Activated T-cell treated with anti-CD3 and anti-CD28 coated beads for 4 hours (primary cell): ENCODE data around the gene ELAVL1.

ENCODE experiments used
- DNase-seq: peaks from one replicate; pipeline ENCODE4 v3.0.0-alpha.2; 2020

The ELAVL1 gene

DNA sequence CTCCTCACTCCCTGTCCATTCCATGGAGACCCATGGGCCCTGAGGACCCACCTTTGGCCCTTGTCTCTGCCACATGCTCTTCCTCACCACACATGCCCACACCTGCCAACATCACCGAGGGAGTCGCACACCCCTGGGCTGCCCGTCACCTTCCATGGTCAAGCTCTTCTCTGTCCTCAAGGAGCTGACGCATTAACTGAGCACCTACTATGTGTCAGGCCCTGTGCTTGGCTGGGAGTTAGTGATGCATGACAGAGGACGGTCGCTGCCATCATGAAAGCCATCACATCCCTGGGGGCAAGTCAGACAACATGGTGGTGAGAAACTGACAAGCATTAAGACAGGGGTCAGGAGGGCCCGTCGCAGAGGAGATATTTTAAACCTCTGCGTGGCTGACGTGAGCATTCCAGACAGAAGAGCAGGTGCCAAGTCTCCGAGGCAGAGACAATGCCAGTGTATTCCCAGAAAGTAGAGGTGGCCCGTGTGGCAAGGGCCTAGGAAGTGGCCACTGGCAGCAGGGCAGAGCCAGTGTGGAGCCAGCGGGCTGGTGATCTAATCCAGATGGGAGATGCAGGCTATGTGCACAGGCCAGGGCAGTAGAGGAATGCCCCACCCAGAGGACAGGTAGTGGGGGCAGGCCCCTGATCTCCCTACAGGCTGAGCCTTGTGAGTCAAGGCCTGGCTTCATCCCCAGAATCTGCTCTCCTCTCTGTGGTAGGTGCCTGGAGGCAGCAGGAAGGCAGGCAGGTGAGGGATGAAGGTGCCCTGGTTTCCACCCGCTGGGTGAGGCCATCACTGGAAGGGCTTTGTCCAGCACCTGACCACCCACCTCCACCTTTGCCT is 21.2 kb downstream of the ELAVL1 start:
- DNase-seq: no peak

DNA sequence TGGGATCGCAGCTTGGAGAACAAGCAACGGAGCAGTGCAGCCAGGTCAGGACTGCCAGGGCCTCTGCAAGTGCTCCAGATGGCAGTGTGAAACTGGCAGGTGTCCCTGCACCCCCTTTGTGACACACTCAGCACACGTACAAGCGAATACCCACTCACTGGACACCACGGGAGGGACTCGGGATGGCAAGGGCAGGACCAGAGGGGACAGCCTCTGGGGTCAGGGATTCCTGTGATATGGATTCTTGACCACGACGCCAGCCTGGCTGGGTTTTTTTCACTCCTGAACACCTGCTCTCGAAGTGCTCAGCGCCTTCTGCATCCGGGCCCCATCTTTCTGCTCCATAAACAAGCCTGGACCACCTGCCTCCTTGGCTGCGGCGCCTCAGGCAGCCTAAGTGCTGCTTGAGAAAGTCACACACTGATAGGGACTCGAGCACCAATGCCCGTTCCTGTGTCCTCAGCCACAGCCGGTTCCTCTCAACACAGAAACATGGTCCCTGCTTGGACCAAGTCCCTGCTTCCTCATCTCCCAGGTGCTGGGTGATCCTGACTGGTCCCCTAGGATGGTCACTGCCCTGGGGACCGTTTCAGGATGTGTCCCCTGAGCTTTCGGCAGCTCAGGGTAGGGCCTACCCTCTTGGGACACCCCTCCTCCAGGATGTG is 22.0 kb downstream of the ELAVL1 start:
- no peak for DNase-seq

DNA sequence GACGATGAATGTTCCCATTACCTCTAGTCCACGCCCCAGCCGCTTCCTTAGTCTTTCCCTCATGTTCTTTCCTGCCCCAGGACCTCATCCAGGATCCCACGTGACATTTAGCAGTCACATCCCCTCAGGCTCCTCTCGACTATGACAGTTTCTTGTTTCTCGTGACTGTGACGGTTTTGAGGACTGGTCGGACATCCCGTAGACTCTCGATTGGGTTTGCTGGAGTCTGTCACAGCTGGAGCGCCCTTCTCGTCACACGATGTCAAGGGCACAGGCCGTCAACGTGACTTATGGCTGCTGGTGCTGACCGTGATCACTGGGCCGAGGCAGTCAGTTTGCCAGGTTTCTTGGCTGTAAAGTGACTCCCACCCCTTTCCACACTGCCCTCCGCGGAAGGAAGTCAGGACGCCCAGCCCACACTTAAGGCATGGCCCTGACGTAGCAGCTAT is 22.8 kb downstream of the ELAVL1 start:
- DNase-seq: no peak

DNA sequence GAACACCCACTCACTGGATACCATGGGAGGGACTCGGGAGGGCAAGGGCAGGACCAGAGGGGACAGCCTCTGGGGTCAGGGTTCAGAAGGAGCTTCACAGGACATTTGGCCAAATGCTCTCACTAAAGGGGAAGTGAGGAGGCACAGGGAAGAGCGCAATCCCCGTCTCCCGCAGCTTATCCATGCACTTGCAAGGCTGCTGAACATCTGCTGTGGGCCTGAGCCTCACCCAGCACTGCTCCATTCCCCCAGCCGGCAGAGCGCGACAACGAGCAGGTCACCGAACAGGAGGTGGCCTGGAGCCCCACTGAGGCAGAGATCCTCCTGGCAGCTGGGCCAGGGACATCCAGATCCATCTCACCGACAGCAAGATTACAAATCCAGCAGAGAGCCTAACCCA is 23.3 kb downstream of the ELAVL1 start:
- DNase-seq: no peak

DNA sequence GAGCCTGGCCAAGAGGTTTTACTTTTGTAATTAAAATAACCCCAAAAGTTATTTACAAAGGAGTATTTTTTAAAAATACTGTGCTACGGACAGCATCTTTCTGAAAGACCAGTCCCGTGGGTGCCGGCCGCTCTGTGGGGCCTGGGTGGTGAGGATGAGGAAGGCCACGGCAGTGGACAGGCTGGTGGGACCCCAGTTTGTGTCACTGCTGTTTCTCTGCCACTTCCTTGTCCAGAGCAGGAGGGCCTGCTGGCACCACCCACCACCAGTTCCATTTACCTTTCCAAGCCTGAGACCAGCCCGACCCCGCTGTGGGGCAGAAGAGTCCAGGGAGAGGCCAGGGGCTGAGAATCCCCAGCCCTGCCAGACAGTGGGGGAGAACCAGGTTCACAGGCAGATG is 23.8 kb downstream of the ELAVL1 start:
- DNase-seq: no peak

DNA sequence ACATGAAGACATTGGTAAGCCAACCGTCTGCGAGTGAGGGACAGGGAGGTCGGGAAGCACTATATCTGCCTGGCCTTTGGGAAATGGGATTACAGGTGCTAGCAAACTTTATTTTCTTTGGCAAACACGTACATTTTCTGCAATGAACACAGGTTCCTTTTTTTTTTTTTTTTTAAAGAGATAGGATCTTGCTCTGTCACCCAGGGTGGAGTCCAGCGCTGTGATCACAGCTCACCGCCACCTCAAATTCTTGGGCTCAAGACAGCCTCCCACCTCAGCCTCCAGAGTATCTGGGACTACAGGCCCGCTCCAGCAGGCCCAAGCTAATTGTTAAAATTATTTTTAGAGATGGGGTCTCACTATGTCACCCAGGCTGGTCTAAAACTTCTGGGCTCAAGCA is 24.2 kb downstream of the ELAVL1 start:
- no peak for DNase-seq

DNA sequence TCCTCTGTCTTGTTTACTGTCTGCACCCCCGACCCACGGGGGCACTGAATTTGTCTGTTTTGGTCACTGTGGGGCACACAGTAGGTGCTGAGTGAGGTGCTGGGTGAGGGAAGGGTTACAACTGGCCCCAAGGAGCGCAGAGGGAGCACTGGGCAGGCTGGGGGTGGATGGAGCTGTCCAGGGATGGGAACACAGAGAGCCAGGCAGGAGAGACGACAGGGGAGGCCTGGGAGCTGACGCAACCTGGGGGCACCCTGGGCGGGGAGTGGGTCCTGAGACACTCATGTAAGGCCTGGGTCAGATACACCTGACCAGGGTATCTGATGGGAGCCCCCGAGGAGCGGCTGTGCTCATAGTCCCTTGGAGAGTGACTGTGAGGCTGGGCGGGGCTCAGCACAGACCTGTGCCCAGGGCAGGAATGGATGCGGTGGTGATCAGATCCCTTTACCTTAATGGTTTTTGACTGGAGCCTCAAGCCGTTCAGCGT is 24.8 kb downstream of the ELAVL1 start:
- DNase-seq: no peak

DNA sequence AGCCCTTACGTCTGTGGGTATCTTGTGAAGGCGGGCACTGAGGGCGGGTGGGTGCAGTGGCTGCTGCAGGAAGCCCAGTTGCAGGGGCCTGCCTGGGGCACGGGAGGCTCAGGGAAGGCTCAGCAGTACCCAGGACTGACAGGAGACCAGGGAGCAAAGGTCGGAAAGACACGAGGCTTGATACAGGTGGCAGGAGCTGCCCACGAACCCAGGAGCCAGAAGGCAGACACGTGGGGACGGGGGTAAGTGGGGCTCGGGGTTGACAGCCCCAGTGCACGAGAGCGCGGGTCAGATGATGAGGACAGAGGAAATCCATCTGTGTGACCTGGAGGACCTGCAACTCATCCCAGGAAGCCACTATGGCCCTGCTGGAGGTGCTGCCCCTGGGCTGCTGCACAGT is 25.3 kb downstream of the ELAVL1 start:
- no peak for DNase-seq

DNA sequence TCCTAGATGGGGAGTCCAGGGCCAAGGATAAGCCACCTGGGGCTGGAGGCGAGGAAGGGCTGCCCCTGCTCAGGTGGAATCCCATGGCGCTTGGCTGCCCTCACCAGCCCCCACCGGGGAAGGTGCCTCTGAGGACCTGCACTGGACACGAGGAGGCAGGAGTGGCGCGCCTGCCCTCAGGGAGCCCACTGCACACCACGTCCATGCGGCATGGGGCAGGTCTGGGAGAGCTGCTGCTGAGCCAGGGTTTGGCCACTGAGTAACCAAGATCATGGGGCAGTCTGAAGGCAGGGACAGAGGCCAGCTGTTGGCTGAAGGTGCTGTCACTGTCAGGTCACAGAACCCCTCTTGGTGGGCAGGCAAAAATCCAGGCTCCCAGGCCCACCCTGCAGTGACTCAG is 25.9 kb downstream of the ELAVL1 start:
- DNase-seq: no peak

DNA sequence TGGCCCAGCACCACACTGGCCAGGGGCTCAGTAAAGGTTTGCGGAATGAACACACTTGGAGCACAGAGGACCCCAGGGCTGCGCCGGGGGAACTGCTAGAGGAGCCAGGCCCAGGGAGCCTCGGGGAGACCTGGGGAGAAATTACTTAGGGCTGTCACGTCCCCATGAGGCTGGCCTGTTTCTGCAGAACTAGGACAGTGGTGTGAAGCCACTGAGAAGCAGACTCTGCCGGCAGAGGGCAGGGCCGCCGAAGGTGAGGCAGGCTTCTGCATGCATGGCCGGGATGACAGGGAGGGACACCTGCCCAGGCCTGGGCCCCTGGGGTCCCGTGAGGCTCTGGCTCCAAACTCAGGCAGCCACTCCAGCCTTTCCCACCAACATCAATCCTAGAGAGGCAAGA is 26.4 kb downstream of the ELAVL1 start:
- no peak for DNase-seq

DNA sequence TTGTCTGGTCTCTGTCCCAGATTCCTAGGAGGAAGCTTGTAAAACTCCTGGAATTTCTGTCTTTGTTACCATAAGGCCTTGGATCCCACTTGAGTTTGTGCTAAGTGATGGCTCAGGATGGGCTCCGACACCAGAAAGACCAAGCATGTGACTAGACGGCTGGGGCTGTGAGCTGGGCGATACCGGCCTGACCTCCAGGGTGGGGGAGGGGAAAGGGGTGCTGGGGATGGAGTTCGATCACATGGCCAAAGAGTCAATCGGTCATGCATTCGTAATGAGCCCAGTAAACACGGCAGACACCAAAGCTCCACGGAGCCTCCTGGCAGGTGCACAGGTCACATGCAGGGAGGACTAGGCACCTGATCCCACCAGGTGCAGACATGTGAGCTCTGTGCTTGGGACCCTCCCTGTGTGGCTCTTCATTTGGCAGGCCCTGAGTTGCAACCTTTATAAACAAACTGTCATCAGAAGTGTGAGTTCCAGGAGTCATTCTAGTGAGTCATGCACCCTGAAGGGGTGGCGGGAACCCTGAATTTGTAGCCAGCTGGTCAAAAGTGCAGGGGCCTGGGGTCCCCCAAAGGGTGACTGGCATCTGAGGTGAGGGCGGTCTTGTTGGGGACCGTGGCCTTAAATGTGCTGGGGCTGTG is 27.1 kb downstream of the ELAVL1 start:
- no peak for DNase-seq

DNA sequence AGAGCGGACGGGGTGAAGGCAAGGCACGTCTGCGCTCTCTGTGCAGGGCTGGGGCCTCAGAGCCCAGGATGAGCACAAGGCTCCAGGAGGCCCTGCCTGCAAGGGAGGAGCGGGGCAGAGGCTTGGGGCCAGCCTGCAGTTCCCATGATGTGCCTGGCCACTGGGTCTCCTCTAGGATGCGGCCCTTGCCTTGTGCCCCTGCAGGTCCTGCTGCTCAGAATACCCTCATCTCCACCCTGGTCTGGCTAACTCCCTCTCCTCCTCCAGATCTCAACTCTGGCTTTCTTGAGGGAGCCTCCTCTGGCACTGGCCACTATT is 27.8 kb downstream of the ELAVL1 start:
- no peak for DNase-seq

DNA sequence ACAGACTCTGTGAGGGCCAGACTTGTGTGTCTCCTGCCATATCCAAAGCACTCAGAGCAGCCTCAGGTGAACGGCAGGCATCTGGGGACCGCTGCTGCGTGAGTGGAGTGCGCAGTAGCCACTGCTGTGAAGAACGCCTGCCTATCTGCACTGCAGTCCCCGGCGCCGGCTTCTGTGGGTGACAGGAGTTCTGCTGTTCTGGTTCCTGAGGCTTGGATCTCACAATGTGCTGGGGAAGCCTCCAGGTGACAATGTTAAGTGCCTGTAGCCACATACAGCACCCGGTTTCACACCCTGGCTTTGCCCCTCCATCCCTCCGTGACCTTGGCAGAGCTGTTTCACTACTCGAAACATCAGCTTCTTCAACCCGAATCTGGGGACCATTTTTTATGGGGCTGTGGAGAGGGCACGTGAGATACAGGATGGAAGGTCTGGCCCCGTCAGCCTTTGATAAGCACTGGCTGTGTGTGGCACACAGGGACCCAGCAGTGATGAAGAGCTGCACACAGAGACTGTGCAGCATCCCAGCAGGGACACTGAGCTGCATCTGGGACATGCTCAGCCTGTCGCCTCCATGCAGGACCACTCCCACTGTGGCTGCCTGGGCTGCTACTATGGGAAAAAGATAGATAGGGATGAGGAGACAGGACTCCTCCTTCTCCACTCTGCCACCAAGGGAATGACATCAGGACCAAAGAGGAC is 28.3 kb downstream of the ELAVL1 start:
- no peak for DNase-seq

DNA sequence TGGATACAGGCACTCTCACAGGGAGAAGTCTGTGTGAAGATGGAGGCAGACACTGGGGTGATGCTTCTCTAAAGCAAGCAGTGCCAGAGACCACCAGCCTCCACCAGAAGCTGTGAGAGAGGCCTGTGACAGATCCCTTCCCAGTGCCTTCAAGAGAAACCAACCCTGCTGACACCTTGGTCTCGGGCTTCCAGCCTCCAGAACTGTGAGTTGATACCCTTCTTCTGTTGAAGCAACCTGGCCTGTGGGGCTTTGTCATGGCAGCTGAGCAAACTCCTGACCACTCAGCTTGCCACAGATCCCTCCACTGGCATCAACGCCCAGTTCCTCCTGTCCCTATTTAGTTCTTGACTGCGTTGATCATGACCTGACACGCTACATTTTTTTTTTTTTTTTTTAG is 29.0 kb downstream of the ELAVL1 start:
- no peak for DNase-seq

DNA sequence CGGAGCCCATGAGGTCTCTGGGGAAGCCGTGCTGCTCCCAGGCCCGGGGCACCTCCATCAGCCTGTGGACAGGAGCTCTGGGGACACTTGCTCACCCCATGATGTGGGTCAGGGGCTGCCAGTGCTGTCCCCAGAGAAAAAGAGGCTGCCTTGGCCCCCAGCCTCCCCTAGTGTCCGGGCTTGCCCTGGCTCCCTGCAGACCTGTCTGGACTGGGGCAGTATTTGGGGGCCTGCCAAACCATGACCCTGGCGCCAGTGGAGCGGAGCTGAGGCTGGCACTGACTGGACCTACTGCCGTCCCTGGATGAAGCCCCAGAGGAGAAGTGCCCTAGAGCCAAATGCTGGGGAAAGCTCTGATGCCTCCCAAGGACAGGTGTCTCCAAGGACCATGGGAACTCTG is 30.4 kb downstream of the ELAVL1 start:
- DNase-seq: no peak

DNA sequence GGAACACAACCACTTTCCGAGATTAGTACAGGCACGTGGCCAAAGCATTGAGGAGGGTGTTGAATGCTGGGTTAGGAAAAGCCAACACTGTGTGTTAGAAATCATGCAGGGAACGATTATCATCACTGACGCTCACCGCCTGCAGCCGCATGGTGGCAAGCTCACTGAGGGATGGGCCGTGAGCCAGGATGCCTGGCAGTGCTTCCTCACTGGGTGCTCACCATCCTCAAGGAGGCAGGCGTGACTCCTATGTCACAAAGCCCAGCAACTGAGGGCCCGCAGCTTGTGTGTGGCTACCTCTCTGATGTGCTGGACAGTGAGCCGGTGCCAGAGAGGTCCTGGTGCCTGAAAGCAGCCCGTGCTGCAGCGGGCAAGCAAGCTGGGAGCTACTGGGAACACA is 31.6 kb downstream of the ELAVL1 start:
- DNase-seq: no peak

DNA sequence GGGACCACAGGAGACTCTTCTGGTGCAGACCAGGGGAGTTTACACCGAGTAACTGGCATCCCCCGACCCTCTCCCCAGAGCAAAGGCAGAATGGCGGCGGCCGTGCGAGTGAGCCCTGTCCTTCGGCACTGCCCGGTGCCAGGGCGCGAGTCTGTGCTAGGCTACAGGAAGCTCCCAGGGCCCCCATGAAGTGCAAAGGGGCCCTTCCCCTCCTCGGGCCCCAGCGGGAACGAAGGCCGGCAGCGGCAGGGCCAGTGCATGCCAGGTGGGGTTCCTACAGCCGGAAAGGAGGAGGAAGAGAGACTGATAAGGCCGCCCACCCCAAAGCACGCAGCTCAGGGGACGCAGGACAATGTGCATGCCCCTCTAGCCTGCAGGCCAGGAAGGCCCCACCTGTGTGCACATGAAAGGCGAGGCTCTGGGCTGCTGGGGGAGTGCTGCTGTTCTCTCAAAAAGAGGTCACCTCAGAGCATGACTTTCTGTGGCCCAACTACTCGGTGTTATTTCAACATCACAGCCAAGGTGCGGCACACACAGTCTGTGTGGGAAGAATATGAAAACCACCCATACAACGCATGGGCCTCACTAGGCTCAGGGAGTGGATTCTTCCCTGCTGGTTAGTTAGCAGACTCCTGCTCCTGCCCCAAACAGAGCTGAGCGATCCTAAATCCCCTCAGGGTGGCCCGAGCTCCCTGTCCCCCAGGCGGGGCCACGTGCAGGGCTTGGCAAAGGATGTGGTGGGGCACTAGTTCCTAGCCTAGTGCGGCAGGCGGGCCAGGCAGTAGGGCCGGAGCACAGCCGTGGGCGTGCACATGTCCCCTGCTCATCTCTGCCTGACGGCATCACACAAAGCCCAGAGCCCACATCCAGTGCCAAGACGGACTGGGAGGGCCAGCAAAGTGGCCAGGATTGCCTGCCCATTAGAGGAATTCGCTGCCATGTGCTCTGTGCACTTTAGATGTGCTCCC is 33.6 kb downstream of the ELAVL1 start:
- DNase-seq: no peak

DNA sequence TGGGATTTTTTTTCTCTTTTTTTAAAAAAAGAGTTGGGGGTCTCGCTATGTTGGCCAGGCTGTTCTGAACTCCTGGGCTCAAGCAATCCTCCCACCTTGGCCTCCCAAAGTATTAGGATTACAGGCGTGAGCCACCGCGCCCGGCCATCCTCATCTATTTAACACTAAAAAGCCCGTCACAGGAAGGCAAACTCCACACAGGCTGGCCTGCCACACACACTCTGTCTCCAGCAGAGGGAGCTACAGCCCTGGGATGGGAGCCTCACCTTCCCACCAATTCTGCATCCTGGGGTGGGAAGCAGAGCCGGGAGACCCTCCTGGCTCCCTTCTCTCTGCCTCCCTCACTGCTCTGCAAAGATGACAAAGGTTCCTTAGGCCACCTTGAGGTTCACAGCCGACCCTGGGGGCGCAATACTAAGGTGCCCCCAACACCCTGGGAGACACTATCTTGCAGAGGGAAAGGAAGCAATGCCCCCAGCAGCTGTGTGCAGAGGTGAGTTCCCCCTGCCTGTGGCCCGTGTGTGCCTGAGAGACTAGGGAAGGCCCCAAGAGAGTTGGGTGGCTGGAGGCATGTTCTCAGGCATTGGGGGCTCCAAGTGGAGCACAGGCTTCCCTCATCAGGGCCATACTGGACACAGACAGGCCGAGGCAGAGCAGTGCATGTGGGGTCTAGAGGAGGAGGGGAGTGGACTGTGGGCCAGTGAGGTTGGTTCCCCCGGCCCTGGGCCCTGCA is 34.6 kb downstream of the ELAVL1 start:
- no peak for DNase-seq

DNA sequence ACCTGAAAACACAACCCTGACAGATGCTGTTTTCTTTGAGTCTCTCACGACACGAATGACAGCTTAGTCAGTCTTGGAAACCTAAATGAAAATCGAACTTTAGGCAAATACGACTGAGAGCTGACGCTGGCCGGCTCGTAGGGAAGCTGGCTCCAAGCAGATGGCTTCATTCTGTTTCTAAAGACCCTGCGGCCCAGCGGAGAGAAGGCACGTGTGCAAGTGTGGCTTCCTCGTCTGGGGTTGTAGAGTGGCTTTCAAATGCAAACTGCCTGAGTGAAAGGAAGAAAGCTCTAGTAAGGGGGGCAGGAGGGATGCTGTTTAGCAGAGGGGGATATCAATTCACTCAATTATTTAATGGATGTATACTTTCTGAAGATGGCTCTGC is 35.9 kb downstream of the ELAVL1 start:
- no peak for DNase-seq

DNA sequence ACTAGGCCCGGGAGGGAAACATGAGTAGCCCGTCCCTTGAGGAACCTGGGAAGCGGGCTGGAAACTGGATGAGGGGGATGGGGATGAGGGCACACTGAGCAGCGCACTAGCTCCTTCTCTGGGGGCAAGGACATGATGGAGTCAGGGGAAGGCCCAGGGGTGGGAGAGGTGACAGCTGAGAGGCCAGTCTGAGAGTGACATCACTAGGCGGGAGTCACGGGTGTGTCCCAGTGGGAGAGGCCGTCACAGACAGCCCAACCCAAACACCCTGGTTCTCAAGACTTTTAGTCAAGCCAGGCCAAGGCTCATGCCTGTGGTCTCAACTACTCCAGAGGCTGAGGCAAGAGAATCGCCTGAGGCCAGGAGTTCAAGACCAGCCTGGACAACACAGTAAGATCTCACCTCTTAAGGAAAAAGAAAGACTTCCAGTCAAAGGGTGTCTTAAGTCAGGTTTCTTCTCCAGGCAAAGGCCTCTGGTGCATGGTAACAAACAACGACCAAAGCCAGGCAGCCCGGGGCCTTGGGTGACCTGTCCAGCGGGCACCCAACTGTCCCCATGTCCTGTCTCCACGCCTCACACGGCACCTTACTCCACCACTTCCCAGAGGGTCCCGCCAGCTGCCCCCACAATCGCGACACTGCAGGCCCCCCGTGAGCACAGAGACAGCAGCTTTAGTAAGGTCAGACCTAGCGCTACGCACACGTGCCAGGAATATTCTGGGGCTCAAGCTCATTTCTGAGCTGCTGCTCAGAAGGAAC is 36.5 kb downstream of the ELAVL1 start:
- DNase-seq: no peak
